ENCODE results near the gene FGFR4.

FGFR4 gene

DNA sequence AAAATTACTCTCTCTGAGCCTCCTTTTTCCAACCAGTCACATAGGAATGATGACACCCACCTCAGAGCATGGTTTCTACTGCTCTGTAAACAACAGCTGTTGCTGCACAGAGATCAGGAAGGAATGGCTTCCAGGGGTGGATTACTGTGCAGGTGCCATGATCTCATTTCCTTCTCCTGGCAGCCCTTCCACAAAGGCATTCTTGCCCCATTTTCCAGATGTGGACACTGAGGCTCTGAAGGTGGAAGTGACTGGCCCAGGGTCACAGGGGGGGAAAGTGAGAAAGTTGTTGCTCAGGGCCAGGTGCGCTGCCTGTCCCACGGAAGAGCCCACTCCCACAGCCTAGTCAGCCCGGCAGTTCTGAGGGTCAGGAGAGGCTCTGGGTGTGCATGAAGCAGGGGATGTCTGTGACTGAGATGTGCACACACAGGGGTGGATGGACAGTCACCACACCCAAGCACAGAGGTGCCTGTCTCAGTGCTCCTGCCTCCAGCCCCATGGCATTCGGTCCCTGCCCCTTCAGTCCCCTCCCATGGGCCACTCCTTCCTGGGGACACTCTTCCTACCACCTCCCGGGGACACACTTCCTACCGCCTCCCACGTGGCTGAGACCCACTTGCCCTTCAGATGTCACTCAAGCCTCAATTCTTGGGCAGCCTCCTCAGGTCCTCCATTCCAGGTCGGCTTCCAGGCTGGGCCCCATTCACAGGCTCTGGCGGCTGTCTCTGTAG lies 17.0 kb downstream of the FGFR4 start:
- no peak for DNase-seq (ENCODE audit: low spot score)

GRCh38 chr5:177105691-177106476 lies 19.2 kb downstream of the FGFR4 start:
- no peak for DNase-seq (ENCODE audit: low spot score)

DNA sequence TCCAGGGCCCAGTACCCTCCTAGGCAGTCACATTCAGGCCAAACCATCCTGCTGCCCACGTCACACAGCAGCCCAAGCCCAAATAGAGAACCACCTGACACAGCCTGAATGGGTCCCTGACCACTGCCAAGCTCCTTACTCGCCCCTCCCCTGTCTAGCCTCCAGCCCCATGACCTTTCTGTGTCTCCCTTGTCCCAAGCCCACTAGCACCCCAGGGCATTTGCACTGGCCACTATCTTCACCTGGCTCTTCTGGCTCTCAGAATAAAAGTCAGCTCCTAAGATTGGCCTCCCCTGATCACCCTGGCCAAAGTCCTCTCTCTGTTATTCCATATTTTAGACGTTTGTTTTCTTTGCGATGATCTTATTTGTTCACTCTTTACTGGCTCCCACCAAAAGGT lies 20.4 kb downstream of the FGFR4 start:
- DNase-seq (ENCODE audit: low spot score), result no peak

DNA sequence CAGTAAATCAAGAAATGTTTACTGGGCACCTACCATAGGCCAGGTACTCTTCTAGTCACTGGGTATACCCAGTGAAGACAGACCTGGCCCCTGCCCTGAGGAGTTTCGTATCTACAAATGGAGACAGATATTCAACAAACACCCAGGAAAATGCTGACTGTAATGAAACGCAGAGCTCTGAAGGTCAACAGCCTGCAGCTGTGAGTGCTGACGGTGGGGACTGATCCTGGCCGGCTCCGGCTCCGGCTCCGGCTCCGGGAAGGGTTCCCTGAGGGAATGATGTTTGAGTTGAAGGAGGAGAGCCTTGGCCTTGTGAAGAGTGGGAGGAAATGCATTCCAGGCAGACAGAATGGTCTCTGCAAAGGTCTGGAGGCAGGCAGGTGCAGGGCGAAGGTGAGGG lies 23.1 kb downstream of the FGFR4 start:
- no peak for DNase-seq (ENCODE audit: low spot score)

GRCh38 chr5:177111720-177112394 lies 25.1 kb downstream of the FGFR4 start:
- DNase-seq (ENCODE audit: low spot score), result peak; percentile 85

GRCh38 chr5:177112589-177113220 lies 26.0 kb downstream of the FGFR4 start:
- DNase-seq (ENCODE audit: low spot score), result no peak

DNA sequence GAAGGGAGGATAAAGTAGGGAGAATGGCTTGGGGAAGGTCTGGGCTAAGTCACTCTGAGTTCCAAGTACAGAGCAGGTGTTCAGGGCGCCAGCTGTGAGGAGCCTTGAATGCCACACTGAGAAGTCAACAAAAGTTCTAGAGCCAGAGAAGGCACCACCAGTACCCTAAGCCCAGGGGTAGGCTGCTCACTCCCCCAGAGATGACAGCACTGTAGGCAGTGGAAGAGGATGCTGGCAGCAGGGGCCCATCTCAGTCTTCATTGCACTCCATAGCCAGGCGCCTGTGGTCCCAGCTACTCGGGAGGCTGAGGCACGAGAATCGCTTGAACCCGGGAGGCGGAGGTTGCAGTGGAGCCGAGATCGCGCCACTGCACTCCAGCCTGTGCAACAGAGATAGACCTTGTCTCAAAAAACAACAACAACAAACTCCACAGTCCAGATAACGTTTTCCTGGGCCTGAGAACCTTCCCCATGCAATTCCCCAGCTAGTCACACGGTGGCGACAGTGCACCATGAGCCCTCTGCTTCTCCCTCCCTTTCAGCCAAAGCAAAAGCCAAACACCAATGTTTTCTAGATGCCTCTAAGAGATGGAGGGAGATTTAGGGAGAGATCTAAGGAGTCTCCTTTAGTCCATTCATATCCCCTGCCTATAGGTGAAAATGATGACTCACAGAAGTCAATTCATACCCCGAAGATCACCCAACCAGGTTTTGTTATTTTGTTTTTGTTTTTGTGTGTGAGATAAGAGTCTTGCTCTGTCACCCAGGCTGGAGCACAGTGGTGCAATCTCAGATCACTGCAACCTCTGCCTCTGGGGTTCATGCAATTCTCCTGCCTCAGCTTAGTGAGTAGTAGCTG lies 27.1 kb downstream of the FGFR4 start:
- DNase-seq (ENCODE audit: low spot score), result peak; percentile 88

- no peak for DNase-seq (ENCODE audit: low spot score)
These were observed 30.1 kb downstream of the FGFR4 start for GRCh38 chr5:177116631-177117373.

DNA sequence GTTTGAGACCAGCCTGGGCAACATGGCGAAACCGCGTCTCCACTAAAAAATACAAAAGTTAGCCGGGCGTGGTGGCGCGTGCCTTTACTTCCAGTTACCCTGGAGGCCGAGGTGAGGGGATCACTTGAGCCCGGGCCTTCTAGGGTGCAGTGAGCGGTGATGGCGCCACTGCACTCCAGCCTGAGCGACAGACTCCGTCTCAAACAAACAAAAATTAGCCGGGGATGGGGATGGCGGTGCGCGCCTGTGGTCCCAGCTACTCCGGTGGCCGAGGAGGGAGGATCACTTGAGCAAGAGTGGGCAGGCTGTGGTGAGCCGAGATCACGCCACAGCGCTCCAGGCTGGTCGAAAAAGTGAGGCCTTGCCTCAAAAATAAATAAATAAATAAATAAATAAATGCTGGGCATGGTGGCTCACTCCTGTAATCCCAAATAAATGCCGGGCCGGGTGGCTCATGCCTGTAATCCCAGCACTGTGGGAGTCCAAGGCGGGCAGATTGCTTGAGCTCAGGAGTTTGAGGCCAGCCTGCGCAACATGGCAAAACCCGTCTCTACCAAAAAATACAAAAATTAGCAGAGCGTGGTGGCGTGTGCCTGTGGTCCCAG lies 30.8 kb downstream of the FGFR4 start:
- DNase-seq (ENCODE audit: low spot score), result no peak

- DNase-seq (ENCODE audit: low spot score), result no peak
These were observed 35.9 kb downstream of the FGFR4 start for GRCh38 chr5:177122566-177122965.

DNA sequence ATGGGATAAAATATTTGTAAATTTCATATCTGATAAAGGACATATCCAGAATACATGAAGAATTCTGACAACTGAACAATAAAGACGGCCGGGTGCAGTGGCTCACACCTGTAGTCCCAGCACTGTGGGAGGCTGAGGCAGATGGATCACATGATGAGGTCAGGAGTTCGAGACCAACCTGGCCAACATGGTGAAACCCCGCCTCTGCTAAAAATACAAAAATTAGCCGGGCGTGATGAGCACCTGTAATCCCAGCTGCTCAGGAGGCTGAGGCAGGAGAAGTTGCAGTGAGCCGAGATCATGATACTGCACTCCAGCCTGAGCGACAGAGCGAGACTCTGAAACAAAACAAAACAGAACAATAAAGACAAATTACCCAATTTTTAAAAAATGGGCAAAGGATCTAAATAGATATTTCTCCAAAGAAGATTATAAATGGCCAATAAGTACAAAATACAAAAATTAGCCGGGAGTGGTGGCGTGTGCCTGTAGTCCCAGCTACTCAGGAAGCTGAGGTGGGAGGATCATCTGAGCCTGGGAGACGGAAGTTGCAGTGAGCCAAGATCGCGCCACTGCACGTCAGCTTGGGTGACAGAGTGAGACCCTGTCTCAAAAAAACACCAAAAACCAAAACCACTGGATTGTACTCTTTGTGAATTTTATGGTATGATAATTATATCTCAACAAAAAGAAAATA lies 37.2 kb downstream of the FGFR4 start:
- DNase-seq (ENCODE audit: low spot score), result peak; percentile 61

- DNase-seq (ENCODE audit: low spot score), result peak; percentile 77
These were observed 37.8 kb downstream of the FGFR4 start for GRCh38 chr5:177124486-177124991.

GRCh38 chr5:177126771-177127170 lies 40.1 kb downstream of the FGFR4 start:
- DNase-seq (ENCODE audit: low spot score), result no peak

DNA sequence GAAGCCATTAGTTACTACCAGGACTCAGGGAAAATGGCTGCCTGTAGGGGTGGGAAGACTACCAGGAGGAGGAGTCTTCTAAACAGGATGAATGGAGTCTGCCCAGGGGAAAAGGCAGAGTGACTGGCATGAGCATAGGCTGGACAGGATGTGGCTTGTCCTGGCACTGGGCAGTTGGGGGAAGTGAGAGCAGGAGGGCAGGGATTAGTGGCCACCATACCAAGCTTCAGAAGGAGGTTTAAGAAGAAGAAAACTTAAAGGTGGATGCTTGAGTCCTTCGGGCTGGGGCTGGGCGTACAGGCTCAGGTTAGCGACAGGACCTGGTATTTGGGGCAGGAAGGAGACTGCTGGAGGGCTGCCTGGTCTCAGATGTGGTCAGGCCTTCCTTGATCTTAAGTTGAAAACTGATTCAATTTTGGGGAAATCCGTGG lies 41.9 kb downstream of the FGFR4 start:
- no peak for DNase-seq (ENCODE audit: low spot score)

DNA sequence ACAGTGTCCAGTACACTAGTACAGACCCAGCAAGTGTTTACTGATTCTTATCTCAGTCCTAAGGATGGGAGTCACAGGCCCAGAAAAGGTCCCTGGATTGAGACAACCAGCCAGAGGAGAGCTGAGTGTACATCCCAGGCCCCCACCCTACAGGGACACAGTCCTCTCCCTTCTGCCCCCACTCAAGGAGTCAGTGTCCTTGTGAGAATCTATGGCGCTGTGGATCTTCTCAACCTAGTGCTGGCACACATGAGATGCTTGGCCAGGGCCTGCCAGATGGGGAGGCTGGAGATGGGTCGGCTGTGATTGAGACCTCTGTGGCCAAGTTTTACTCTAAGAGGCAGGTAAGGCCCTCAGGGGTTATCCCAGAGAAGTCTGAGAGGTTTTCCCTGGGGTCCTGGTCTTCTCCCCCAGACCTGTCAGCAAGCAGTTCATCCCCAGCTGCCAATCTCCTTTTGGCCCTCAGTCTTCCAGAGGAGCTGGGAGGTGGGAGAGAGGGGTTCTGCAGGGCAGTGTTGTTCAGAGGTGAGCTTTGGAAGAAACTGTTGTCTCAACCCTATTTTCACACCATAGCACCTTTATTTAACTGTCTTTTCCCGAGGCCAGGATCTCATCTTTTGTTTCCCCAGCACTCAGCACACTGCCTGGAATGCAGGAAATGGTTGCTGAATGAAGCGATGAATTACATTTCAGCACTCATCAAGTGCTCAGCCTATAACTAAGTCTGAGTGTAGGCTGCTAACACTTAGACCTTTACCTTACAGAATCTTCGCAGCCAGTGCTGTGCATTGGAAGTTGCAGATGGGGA lies 43.7 kb downstream of the FGFR4 start:
- no peak for DNase-seq (ENCODE audit: low spot score)

DNA sequence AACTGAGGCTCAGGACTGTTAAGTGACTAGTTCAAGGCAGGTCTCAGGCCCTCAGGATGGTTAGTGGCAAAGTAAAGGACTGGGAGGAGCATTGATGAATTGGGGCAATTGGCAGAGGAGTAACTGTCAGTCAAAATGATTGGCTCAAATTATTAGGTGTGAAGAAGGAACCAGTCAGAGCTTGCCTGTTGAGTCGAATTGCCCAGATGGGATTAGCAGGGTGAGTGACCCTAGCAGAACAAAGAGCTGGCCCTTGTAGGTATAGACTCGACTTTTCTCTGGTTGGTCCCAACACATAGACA lies 44.3 kb downstream of the FGFR4 start:
- DNase-seq (ENCODE audit: low spot score), result peak; percentile 18

DNA sequence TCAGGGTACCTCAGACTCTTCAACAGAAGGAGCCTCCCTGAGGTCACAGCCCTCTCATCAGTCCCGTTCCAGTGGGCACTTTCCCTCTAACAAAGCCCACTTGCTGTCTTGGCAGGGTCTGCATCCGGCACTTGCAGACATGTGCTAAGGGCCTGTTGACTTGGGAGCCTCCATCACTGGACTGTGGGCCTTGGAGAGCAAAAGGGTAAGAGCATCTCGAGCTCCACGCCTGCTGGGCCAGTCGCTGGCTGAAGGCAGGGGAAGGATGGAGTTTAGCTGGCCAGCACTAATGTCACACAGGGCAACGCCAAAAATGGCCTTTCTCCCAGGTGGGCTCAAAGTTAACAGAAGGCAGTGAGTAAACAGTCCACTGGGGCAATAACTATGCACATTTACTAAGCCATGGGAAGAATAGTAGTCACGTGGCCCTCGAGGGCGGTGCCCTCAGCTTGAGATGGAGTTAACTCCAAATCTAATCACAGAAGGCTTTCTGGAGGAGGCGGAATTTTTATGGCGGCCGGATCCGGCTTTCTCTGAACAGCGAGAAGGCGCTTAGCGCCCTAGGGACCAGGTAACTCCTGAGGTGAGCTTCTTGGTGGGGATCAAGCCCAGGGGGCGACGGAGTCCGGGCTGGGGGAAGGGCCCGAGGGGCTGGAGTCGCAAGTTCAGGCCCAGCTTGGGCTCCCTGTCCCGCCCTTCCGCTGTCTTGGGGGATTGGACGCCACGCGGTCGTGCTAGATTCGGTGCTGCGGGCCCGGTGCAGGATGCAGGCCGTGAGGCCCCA lies 44.8 kb downstream of the FGFR4 start:
- DNase-seq (ENCODE audit: low spot score), result peak; percentile 19
